Right ventricle myocardium superior (tissue), 1 donor: Measurements from ENCODE around the gene GPRC5A. TPM values are rescaled to one million over a fixed set of nuclear protein-coding genes. Genes with fewer than 3 reads are reported as not detected.

ENCODE experiments used
- ATAC-seq: fragments of 200-7000 bp; cut with Tn5 transposase; one replicate; pipeline ENCODE4 v1.9.1; 2020; ENCODE audit warnings: mild to moderate bottlenecking; ENCODE audit not compliant: poor library complexity
- DNase-seq: peaks from one replicate; pipeline ENCODE4 v3.0.0-alpha.2; 2020
- intact Hi-C: fragments of 100-400 bp; cut with DNase I; formaldehyde crosslinking; loops from one replicate; pipeline ENCODE4 v1.11.2; 2022
- total RNA-seq: library from RNA; stranded (reverse); fragmentation: NEBNext Ultra II Directional; extraction: Animal tissue kit (Norgen Biotek cat#: 25700); gene quantifications from one replicate; pipeline ENCODE4 v1.2.1, GENCODE V29; 2021
- donor health status: DM: no; HTN: yes; CAD: no; lungs with severe emphysema.

Gene GPRC5A
- total RNA-seq, 1 donor from 2014 or later = 2.0 TPM

GRCh38 chr12:12927211-12928079, 36.1 kb downstream of the GPRC5A start:
- intact Hi-C loops = no loop called here
- ATAC-seq = peak; percentile 96
- peak; percentile 80 for DNase-seq

- no peak for DNase-seq
- no peak for ATAC-seq
- intact Hi-C loops = no loop called here
Observed at GRCh38 chr12:12929696-12930095, 38.3 kb downstream of the GPRC5A start.

- ATAC-seq = no peak
- no peak for DNase-seq
- intact Hi-C loops = no loop called here
Observed at GRCh38 chr12:12930633-12931219, 39.4 kb downstream of the GPRC5A start.

GRCh38 chr12:12933742-12934141, 42.4 kb downstream of the GPRC5A start:
- DNase-seq = no peak
- ATAC-seq = no peak
- intact Hi-C loops = no loop called here

- intact Hi-C loops = no loop called here
- ATAC-seq = no peak
- no peak for DNase-seq
Observed at GRCh38 chr12:12934556-12934955, 43.2 kb downstream of the GPRC5A start.

GRCh38 chr12:12936983-12937491, 45.7 kb downstream of the GPRC5A start:
- intact Hi-C loops = no loop called here
- no peak for DNase-seq
- ATAC-seq = no peak

- no peak for DNase-seq
- intact Hi-C loops = no loop called here
- no peak for ATAC-seq
Observed at GRCh38 chr12:12938541-12938940, 47.2 kb downstream of the GPRC5A start.

DNA sequence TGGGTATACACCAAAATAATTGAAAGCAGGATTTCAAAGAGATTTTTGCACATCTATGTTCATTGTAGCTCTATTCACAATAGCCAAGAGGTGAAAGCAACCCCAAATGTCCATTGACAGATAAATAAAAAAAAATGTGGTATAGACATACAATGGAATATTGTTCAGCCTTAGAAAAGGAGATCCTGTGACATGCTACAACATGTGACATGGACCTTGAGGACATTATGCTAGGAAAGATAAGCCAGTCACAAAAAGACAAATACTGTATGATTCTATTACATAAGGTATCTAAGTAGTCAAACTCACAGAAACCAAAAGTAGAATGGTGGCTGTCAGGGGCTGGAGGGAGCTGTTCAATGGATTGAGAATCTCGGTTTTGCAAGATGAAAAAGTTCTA, 48.5 kb downstream of the GPRC5A start:
- DNase-seq (no peak), ATAC-seq (no peak)

GRCh38 chr12:12941450-12942350, 50.3 kb downstream of the GPRC5A start:
- intact Hi-C loops = no loop called here
- ATAC-seq = no peak
- DNase-seq = no peak

More for the DNA sequence above, 48.5 kb downstream of the GPRC5A start:
- intact Hi-C loops = no loop called here

DNA sequence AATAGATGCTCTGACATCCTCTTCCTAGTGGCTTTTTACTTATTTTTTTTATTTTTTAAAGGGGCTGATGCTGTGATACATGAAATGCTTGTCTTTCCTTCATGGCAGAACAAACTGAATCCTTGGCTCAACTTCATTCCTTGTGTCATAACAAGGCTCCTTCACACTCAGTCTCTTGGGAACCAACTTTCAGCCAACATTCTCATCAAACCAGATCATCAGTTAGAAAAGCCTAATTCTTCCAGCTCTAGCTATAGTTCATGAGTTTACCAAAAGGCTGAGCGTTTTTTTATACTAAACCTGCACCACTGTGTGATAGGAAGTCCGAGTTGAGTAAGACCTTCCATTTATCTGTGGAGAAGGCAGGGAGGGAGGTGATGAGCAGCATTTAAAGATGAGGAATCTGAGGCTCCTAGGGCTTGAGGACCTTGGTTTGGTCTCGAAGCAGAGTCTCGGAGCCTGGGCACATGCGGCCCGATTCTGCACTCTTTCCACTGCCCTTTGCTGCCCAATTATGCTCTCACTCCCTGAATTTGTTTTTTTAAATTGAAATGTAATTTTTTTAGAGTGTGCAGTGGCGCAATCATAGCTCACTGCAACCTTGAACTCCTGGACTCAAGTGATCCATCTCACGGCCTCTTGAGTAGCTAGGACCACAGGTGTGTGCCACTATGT, 52.4 kb downstream of the GPRC5A start:
- DNase-seq (no peak), ATAC-seq (peak; percentile 48)
- intact Hi-C loops = no loop called here

GRCh38 chr12:12945591-12945990, 54.2 kb downstream of the GPRC5A start:
- ATAC-seq (no peak), DNase-seq (no peak)
- intact Hi-C loops = no loop called here

GRCh38 chr12:12946686-12947355, 55.5 kb downstream of the GPRC5A start:
- DNase-seq = no peak
- ATAC-seq = no peak
- intact Hi-C loops = no loop called here

DNA sequence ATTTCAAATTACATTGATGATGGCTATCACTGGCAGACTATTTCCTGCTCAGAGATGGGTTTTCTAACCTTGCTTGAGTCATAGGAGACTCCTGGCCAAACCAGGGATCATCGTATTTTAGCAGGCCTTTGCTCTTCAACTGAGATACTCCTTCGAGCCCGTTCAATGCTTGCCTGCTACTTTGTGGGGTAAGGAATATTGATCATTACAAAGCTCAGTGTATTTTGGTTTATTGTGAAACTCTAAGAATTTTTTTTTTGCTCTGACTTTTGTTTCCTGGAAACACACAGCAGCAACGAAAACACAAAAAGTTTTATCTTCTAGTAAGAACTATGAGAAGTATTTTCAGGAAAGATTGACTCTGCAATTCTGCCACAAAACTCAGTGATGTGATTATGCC, 56.5 kb downstream of the GPRC5A start:
- ATAC-seq = no peak
- intact Hi-C loops = no loop called here
- DNase-seq = no peak

DNA sequence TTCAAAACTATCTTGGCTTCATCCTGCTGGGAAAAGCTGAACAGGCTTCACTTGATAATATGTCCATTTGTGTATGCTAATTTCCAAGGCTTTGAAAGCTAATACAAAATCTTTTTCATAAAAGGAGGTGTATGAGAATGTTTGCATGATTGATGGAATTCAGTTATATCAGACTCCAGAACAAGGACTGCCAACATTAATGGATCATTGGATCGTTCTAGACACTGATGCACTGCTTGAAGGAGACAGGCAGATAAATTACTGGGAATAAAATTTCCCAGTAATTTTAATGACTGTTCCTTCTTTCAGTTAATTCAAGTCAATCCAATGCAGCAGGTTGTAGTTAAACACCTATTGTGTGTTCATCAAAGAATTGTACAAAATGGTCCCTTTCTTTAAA, 60.1 kb downstream of the GPRC5A start:
- ATAC-seq (no peak), DNase-seq (no peak)
- intact Hi-C loops = no loop called here

DNA sequence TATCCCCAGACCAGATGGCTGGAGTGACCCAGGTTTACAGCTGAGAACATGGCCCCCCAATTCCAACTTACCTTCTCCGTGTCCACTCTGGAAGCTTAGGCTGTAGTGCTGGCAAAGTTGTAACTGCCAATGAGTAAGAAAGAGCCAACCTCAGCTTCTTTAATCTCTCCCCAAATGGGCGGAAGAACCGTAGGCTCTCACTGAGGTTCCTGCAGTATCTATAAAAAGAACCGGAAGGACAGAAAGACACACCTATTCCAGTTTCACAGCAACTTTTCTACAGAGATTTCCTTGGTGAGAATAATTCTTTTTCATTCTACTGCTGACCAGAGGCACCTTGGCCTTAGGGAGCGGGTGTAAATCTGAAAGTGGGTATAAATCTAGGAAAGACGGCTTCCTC, 60.7 kb downstream of the GPRC5A start, which contains the start of gene GPRC5D:
Gene GPRC5D (minus strand): TSS at position 135 of the 400 bp plus-strand sequence. CDS start 1,786 bp downstream, outside the sequence.
- intact Hi-C loops = no loop called here
- no peak for ATAC-seq
- no peak for DNase-seq

DNA sequence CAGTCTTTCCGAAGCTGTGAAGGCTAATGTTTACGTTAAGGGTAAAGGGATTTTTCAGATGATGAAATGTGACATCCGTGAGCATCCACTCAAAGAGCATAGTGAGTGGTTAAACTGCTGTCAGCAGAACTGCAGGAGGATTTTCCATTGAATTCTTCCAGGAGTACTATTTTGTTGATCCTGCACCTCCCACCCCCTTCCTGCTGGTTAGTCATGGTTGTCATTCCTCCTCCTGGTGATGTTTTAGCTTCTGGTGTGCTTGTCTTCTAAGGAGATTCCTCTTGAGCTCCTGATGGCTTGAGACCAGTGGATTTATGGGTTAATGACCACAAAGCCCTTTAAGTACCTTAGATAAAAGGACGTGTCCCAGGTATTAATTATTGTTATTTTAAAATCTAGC, 63.0 kb downstream of the GPRC5A start:
- intact Hi-C loops = no loop called here
- ATAC-seq (no peak), DNase-seq (no peak)

GRCh38 chr12:12954878-12955625, 63.7 kb downstream of the GPRC5A start:
- no peak for ATAC-seq
- DNase-seq = no peak
- intact Hi-C loops = no loop called here
